Colonic mucosa (tissue), 4 donors: ENCODE measurements around the gene C21orf58. TPM values are rescaled to one million over a fixed set of nuclear protein-coding genes. Genes with fewer than 3 reads are reported as not detected.

Source experiments
- DNase-seq: peaks from one replicate; pipeline ENCODE4 v3.0.0-alpha.2; 2020
- H3K27ac ChIP-seq: fragments of 200-600 bp; one replicate; pipeline ENCODE4 v1.8.0; 2021
- H3K27me3 ChIP-seq: fragments of 200-600 bp; one replicate; pipeline ENCODE4 v1.8.0; 2021
- H3K36me3 ChIP-seq: fragments of 200-600 bp; one replicate; pipeline ENCODE4 v1.8.0; 2021
- H3K4me1 ChIP-seq: fragments of 200-600 bp; one replicate; pipeline ENCODE4 v1.8.0; 2021; ENCODE audit warnings: mild to moderate bottlenecking
- H3K4me3 ChIP-seq: fragments of 200-600 bp; one replicate; pipeline ENCODE4 v1.8.0; 2021
- H3K9ac ChIP-seq, 2 donors: one replicate each; pipeline ENCODE4 v1.7.0; 2013; ENCODE audit warnings: control low read depth in 2 of 2, low read depth in 2 of 2, low read length in 2 of 2
- H3K9me3 ChIP-seq: fragments of 200-600 bp; one replicate; pipeline ENCODE4 v1.8.0; 2021
- CTCF ChIP-seq: fragments of 200-600 bp; IDR thresholded peaks from one replicate; pipeline ENCODE4 v1.8.0; 2022; ENCODE audit warnings: antibody characterized with exemption, mild to moderate bottlenecking
- intact Hi-C: fragments of 100-400 bp; cut with DNase I; formaldehyde crosslinking; loops from one replicate; pipeline ENCODE4 v1.14.1; 2022
- total RNA-seq, 2 donors: library from RNA; stranded (reverse); fragmentation: NEBNext Ultra II Directional in 1 of 2; extraction: Animal tissue kit (Norgen Biotek cat#: 25700) in 1 of 2; gene quantifications; one replicate each; pipeline ENCODE4 v1.2.1, GENCODE V29; 2021
- donor health status: healthy.
- donor health status: DM: no; HTN: no; CAD: no.
- donor health status: DM: no; HTN: no; CAD: no.

C21orf58 gene
- total RNA-seq, 2 donors from 2014 or later, result 5.5 to 25.7 TPM

DNA sequence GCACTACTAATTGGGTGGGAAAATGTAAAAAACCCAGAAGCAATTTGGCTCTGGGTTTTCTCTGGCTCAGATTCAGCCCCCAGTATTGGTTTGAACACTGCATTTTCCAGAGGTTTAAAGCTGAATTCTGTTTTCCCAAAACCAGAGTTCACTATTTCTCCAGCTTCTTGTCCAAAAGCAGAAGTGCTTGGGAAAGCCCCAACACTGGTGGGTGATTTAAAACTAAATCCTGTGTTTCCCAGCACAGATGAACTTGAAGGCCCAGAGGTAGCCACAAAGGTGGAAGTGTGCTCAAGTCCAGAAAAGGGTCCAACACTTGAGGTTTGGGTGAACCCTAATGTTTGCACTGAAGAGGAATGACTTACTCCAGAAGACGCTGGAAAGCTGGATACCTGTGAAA lies 38.9 kb downstream of the C21orf58 start:
- H3K9ac ChIP-seq, result peak overlapping the region in 1 of 2 donors; percentile 75
- TF ChIP-seq CTCF, result no peak
- DNase-seq, result no peak
- peaks cover 29% of the 10 kb centered on the region for H3K4me1 ChIP-seq
- peak overlapping the region; percentile 73 for H3K4me3 ChIP-seq
- no peaks in the 10 kb centered on the region for H3K27me3 ChIP-seq
- intact Hi-C loops, result loop anchor here (5.0 kb wide), 1 partner anchor 38 kb away; the partner anchor contains the start of genes C21orf58 and PCNT
- peaks cover 14% of the 10 kb centered on the region for H3K36me3 ChIP-seq
- H3K27ac ChIP-seq, result peak overlapping the region; percentile 51
- H3K9me3 ChIP-seq, result no peaks in the 10 kb centered on the region

DNA sequence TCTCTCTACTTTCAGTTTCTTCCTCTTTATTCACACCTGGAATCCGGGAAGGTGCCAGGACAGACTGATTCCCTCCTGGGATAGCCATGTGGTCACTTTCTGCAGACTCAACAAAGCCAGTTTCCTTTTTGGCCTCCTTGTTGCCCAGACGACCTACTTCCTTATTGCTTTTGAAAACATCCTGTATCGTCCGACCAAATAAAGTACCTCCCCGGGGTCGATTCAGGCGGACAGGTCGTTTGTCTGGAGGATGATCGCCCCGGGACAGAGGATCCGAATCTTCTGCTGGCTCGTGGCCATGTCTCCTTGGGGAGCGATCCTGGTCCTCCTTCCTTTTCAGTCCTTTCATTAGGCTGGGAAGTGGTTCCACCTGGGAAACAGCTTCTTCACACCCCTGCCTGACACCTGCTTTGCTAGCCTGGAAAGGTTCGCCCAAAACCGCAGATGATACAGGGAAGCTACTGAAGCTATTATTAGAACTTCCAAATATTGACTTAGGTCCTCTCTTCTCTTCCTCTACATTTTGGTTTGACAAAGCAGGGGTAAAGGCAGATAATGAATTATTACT lies 39.5 kb downstream of the C21orf58 start:
- Histone ChIP-seq H3K9ac (peak overlapping the region; percentile 57 to 75), H3K36me3 (peaks cover 16% of the 10 kb centered on the region), H3K4me3 (no peak overlapping the region), H3K4me1 (peaks cover 29% of the 10 kb centered on the region), H3K27me3 (no peaks in the 10 kb centered on the region), H3K9me3 (no peaks in the 10 kb centered on the region), H3K27ac (peak overlapping the region; percentile 51)
- DNase-seq, result peak; percentile 50
- intact Hi-C loops, result no loop called here
- TF ChIP-seq CTCF, result no peak

DNA sequence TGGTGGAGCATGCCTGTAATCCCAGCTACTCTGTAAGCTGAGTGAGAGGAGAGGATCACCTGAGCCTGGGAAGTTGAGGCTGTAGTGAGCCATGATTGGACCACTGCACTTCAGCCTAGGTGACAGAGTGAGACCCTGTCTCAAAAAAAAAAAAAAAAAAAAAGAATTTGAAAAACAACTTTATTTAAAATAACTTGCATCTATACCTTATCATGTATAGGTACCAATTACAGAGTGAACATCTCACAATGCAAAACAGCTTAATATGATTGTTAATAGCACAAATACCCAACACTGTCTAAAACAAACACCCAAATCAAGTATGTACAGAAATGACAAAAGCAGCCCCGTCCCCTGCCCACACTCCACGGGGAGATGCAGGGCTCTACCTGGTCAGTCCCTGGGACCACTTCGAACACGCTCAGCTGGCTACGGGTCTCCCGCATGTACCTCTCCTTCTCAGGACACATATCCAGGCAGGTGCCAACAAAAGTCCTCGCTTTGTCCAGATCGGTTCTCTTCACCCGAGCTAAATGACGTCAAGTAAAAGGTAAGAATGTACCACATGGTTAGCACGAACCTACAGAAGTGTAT lies 48.8 kb downstream of the C21orf58 start:
- TF ChIP-seq CTCF, result no peak
- no peaks in the 10 kb centered on the region for H3K9me3 ChIP-seq
- no peak for DNase-seq
- no peak overlapping the region for H3K9ac ChIP-seq
- no peak overlapping the region for H3K27ac ChIP-seq
- H3K4me3 ChIP-seq, result no peak overlapping the region
- intact Hi-C loops, result no loop called here
- H3K36me3 ChIP-seq, result peaks cover 22% of the 10 kb centered on the region
- no peaks in the 10 kb centered on the region for H3K27me3 ChIP-seq
- no peaks in the 10 kb centered on the region for H3K4me1 ChIP-seq

DNA sequence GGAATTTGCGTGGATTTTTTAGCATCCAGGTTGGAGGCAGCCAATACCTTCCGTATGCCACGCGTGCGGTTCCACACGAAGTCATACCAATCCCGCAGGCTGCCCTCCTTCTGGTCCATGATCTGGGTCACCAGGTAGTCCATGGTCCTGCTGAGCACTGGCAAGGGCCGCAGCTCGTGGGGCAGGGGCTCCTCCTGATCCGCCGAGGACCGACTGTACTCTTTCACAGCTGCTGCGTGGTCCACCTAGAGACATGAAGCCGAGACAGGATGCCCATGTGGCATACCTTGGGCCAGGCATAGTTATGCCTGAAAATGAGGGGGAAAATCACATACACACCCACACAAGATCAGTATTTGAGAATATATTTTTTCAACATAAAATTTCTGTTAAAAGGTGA lies 50.3 kb downstream of the C21orf58 start:
- Histone ChIP-seq H3K27me3 (no peaks in the 10 kb centered on the region), H3K27ac (no peak overlapping the region), H3K4me1 (no peaks in the 10 kb centered on the region), H3K4me3 (no peak overlapping the region), H3K9ac (no peak overlapping the region), H3K9me3 (no peaks in the 10 kb centered on the region), H3K36me3 (peaks cover 20% of the 10 kb centered on the region)
- no peak for DNase-seq
- TF ChIP-seq CTCF, result no peak
- intact Hi-C loops, result no loop called here

GRCh38 chr21:46269466-46269865 lies 54.2 kb downstream of the C21orf58 start:
- Histone ChIP-seq H3K9me3 (no peaks in the 10 kb centered on the region), H3K27me3 (no peaks in the 10 kb centered on the region), H3K9ac (no peak overlapping the region), H3K4me3 (no peak overlapping the region), H3K27ac (no peak overlapping the region), H3K36me3 (peaks cover 38% of the 10 kb centered on the region), H3K4me1 (no peaks in the 10 kb centered on the region)
- intact Hi-C loops, result no loop called here
- TF ChIP-seq CTCF, result no peak
- DNase-seq, result no peak
